Astrocyte of the spinal cord (primary cell): ENCODE measurements around the gene HOXB4.

Experiments used
- DNase-seq: peaks from one replicate; pipeline ENCODE4 v3.0.0; 2011; ENCODE audit warnings: low read depth, low spot score
- H3K4me3 ChIP-seq: 2 replicates; pipeline ENCODE4 v1.5.1; 2011; ENCODE audit warnings: low read depth, mild to moderate bottlenecking, low read length, moderate library complexity
- CTCF ChIP-seq: IDR thresholded peaks from 2 replicates; pipeline ENCODE4 v1.5.1; 2012; ENCODE audit warnings: low read depth, mild to moderate bottlenecking, low read length, inconsistent platforms
- in situ Hi-C: cut with HindIII; loops from 2 replicates; pipeline ENCODE4 v1.10.0; 2017; ENCODE audit warnings: low sequenced_read_pairs

HOXB4 gene

GRCh38 chr17:48563867-48564187, 14.3 kb downstream of the HOXB4 start:
- peak overlapping the region; percentile 43 for H3K4me3 ChIP-seq
- in situ Hi-C loops = no loop called here
- TF ChIP-seq CTCF = no peak
- no peak for DNase-seq

GRCh38 chr17:48563385-48563838, 14.7 kb downstream of the HOXB4 start:
- no peak for DNase-seq
- H3K4me3 ChIP-seq = peak overlapping the region; percentile 43
- in situ Hi-C loops = no loop called here
- no peak for TF ChIP-seq CTCF

GRCh38 chr17:48562934-48563333, 15.2 kb downstream of the HOXB4 start:
- H3K4me3 ChIP-seq = peak overlapping the region; percentile 43
- in situ Hi-C loops = no loop called here
- no peak for TF ChIP-seq CTCF
- no peak for DNase-seq

- peak overlapping the region; percentile 43 for H3K4me3 ChIP-seq
- in situ Hi-C loops = no loop called here
- DNase-seq = no peak
- peak; percentile 49 for TF ChIP-seq CTCF
Observed at GRCh38 chr17:48561884-48562810, 16.0 kb downstream of the HOXB4 start.

- no peak for DNase-seq
- in situ Hi-C loops = no loop called here
Observed at GRCh38 chr17:48559840-48560817, 18.0 kb downstream of the HOXB4 start.

More at GRCh38 chr17:48559840-48560817, 18.0 kb downstream of the HOXB4 start:
- TF ChIP-seq CTCF = no peak
- peak overlapping the region; percentile 1 for H3K4me3 ChIP-seq
